CD14-positive monocyte (primary cell): Measurements from ENCODE around the gene CDH7. TPM values are rescaled to one million over a fixed set of nuclear protein-coding genes. Genes with fewer than 3 reads are reported as not detected.

Experiments
- DNase-seq, 3 donors: peaks; one replicate each; pipeline ENCODE4 v3.0.0-alpha.2; 2011 to 2022
- H2AFZ ChIP-seq: 2 replicates; pipeline ENCODE4 v1.6.0; 2012; ENCODE audit warnings: mild to moderate bottlenecking, low read depth, low read length, inconsistent platforms; ENCODE audit not compliant: insufficient read depth, poor library complexity, severe bottlenecking
- H3K27ac ChIP-seq, 2 donors: 1 replicate in 1 of 2; 2 replicates in 1 of 2; pipeline ENCODE4 v1.5.1; 2012 to 2013; ENCODE audit warnings: low read length in 2 of 2, control low read depth in 1 of 2, inconsistent platforms in 1 of 2, low read depth in 1 of 2, mild to moderate bottlenecking in 1 of 2
- H3K27me3 ChIP-seq, 2 donors: one replicate each; pipeline versions ENCODE4 v1.6.0 to v1.6.1; 2011 to 2013; ENCODE audit warnings: low read length in 2 of 2; ENCODE audit not compliant: control insufficient read depth in 2 of 2, insufficient read depth in 2 of 2
- H3K36me3 ChIP-seq, 2 donors: replicated peaks in 1 of 2; 1 replicate in 1 of 2; 2 replicates in 1 of 2; pipeline versions ENCODE4 v1.5.1 to v1.6.1; 2012 to 2013; ENCODE audit warnings: low read length in 2 of 2, control low read depth in 1 of 2, inconsistent platforms in 1 of 2, mild to moderate bottlenecking in 1 of 2; ENCODE audit not compliant: insufficient read depth in 2 of 2, control insufficient read depth in 1 of 2
- H3K4me1 ChIP-seq, 2 donors: 1 replicate in 1 of 2; 2 replicates in 1 of 2; pipeline versions ENCODE4 v1.5.1 to v1.6.1; 2012 to 2013; ENCODE audit warnings: low read length in 2 of 2, control low read depth in 1 of 2, inconsistent platforms in 1 of 2, mild to moderate bottlenecking in 1 of 2, moderate library complexity in 1 of 2; ENCODE audit not compliant: insufficient read depth in 2 of 2, control insufficient read depth in 1 of 2
- H3K4me2 ChIP-seq: replicated peaks from 2 replicates; pipeline ENCODE3; 2012; ENCODE audit warnings: low read length, moderate library complexity, mild to moderate bottlenecking; ENCODE audit not compliant: poor library complexity, severe bottlenecking; ENCODE audit errors: extremely low read depth
- H3K4me3 ChIP-seq, 3 experiments: fragments of 200-600 bp in 1 of 3; sonication (generic) in 1 of 3; replicated peaks in 1 of 3; 1 replicate in 2 of 3; 2 replicates in 1 of 3; pipeline ENCODE4 v1.5.1; 2011 to 2013; ENCODE audit warnings: low read length in 3 of 3, mild to moderate bottlenecking in 3 of 3, control low read depth in 2 of 3, low read depth in 2 of 3, inconsistent platforms in 1 of 3, moderate library complexity in 1 of 3
- H3K79me2 ChIP-seq: 2 replicates; pipeline ENCODE4 v1.6.0; 2012; ENCODE audit warnings: mild to moderate bottlenecking, control low read depth, inconsistent platforms, low read length, moderate library complexity; ENCODE audit not compliant: insufficient read depth
- H3K9ac ChIP-seq: 2 replicates; pipeline ENCODE4 v1.6.0; 2017; ENCODE audit warnings: low read length, mild to moderate bottlenecking; ENCODE audit not compliant: insufficient read depth, poor library complexity, severe bottlenecking
- H3K9me3 ChIP-seq, 2 donors: replicated peaks in 1 of 2; 1 replicate in 1 of 2; 2 replicates in 1 of 2; pipeline versions ENCODE4 v1.5.1 to v1.6.1; 2012 to 2013; ENCODE audit warnings: low read length in 2 of 2, control low read depth in 1 of 2; ENCODE audit not compliant: control insufficient read depth in 1 of 2, insufficient read depth in 1 of 2
- H4K20me1 ChIP-seq: 2 replicates; pipeline ENCODE4 v1.6.0; 2012; ENCODE audit warnings: mild to moderate bottlenecking, low read length, control low read depth, moderate library complexity; ENCODE audit not compliant: insufficient read depth
- H3K27ac Mint-ChIP-seq, 7 donors: one replicate each; pipeline ENCODE4 v1.8.0; 2020; ENCODE audit warnings: mild to moderate bottlenecking in 7 of 7, mixed read lengths in 7 of 7, moderate library complexity in 6 of 7, inconsistent platforms in 2 of 7
- H3K27me3 Mint-ChIP-seq, 3 donors: one replicate each; pipeline ENCODE4 v1.8.0; 2021 to 2022; ENCODE audit warnings: low read depth in 3 of 3, mild to moderate bottlenecking in 3 of 3, mixed read lengths in 3 of 3, moderate library complexity in 3 of 3, inconsistent platforms in 1 of 3
- H3K36me3 Mint-ChIP-seq, 2 donors: one replicate each; pipeline ENCODE4 v1.8.0; 2020; ENCODE audit warnings: mixed read lengths in 2 of 2, inconsistent platforms in 1 of 2, mild to moderate bottlenecking in 1 of 2
- H3K4me1 Mint-ChIP-seq: one replicate; pipeline ENCODE4 v1.8.0; 2020; ENCODE audit warnings: mild to moderate bottlenecking, mixed read lengths
- H3K4me3 Mint-ChIP-seq, 2 donors: one replicate each; pipeline ENCODE4 v1.8.0; 2020; ENCODE audit warnings: mild to moderate bottlenecking in 2 of 2, mixed read lengths in 2 of 2, moderate library complexity in 1 of 2
- H3K9me3 Mint-ChIP-seq, 7 donors: one replicate each; pipeline ENCODE4 v1.8.0; 2020 to 2022; ENCODE audit warnings: mixed read lengths in 7 of 7, mild to moderate bottlenecking in 6 of 7, moderate library complexity in 6 of 7, inconsistent platforms in 2 of 7
- CTCF ChIP-seq: fragments of 200-600 bp; IDR thresholded peaks from one replicate; pipeline ENCODE4 v1.8.0; 2022; ENCODE audit warnings: antibody characterized with exemption, mild to moderate bottlenecking
- WGBS: methylation state at CpG from one replicate; pipeline ENCODE4 v1.1.5; 2013; ENCODE audit warnings: missing lambda C conversion rate; ENCODE audit not compliant: insufficient coverage; 5-methylcytosine and 5-hydroxymethylcytosine counted together
- intact Hi-C, 2 donors: fragments of 100-400 bp; cut with micrococcal nuclease; formaldehyde crosslinking; loops; one replicate each; pipeline versions ENCODE4 v1.15.0 to v1.15.1; 2023
- polyA plus RNA-seq, 3 donors: library from polyadenylated mRNA; depleted of rRNA in 1 of 3; unstranded in 2 of 3; stranded (reverse) in 1 of 3; fragments of 300-500 nt in 2 of 3; fragments of >200 nt in 1 of 3; fragmentation: Illumina TruSeq in 2 of 3; gene quantifications; 1 replicate in 2 of 3; 2 replicates in 1 of 3; pipeline ENCODE4 v1.2.3, GENCODE V29; 2012 to 2021

The CDH7 gene
- polyA plus RNA-seq, 3 donors: not detected

GRCh38 chr18:65835881-65836280 lies 85.1 kb downstream of the CDH7 start:
- no peak for DNase-seq
- 100% methylated on average over 1 of the region's 4 CpGs for WGBS
- Histone ChIP-seq H2AFZ (no peak overlapping the region), H3K9me3 (no peaks in the 10 kb centered on the region), H3K4me1 (no peaks in the 10 kb centered on the region), H3K36me3 (no peaks in the 10 kb centered on the region), H3K4me3 (no peak overlapping the region), H4K20me1 (no peaks in the 10 kb centered on the region), H3K4me2 (no peak overlapping the region), H3K27me3 (no peaks in the 10 kb centered on the region), H3K27ac (no peak overlapping the region), H3K9ac (no peak overlapping the region), H3K79me2 (no peaks in the 10 kb centered on the region)
- intact Hi-C loops: no loop called here
- no peaks in the 10 kb centered on the region for H3K4me1 Mint-ChIP-seq
- H3K27me3 Mint-ChIP-seq: no peaks in the 10 kb centered on the region
- no peak overlapping the region for H3K4me3 Mint-ChIP-seq
- peaks cover 0 to 3% (median 0%) of the 10 kb centered on the region in 7 donors for H3K9me3 Mint-ChIP-seq
- no peaks in the 10 kb centered on the region for H3K36me3 Mint-ChIP-seq
- H3K27ac Mint-ChIP-seq: no peak overlapping the region
- TF ChIP-seq CTCF: no peak

- H4K20me1 ChIP-seq: no peaks in the 10 kb centered on the region
- TF ChIP-seq CTCF: no peak
- H3K79me2 ChIP-seq: no peaks in the 10 kb centered on the region
- WGBS: no CpG with 5 or more reads among the region's 2 CpGs
- H3K4me2 ChIP-seq: no peak overlapping the region
- intact Hi-C loops: no loop called here
- Mint-ChIP-seq H3K27me3 (no peaks in the 10 kb centered on the region), H3K27ac (no peak overlapping the region), H3K4me3 (no peak overlapping the region), H3K36me3 (no peaks in the 10 kb centered on the region), H3K9me3 (peaks cover 0 to 4% (median 0%) of the 10 kb centered on the region in 7 donors), H3K4me1 (no peaks in the 10 kb centered on the region)
- no peak overlapping the region for H2AFZ ChIP-seq
- no peak overlapping the region for H3K9ac ChIP-seq
- DNase-seq: no peak
- H3K27me3 ChIP-seq: no peaks in the 10 kb centered on the region
- H3K4me1 ChIP-seq: no peaks in the 10 kb centered on the region
- no peak overlapping the region for H3K4me3 ChIP-seq
- H3K36me3 ChIP-seq: no peaks in the 10 kb centered on the region
- no peaks in the 10 kb centered on the region for H3K9me3 ChIP-seq
- no peak overlapping the region for H3K27ac ChIP-seq
Observed at GRCh38 chr18:65846107-65846506, 95.3 kb downstream of the CDH7 start.
